HG02840 (cell line): ENCODE results near the gene RNASEL.
A peak's percentile ranks its signal among the peaks of the same experiment; 100 is the strongest.
"Not testable (repeated sequence)": the region's sequence is repeated elsewhere in the genome, so short reads cannot be mapped to it uniquely, and the experiment has no call there.

ENCODE experiments used
- ATAC-seq: cut with Tn5 transposase; IDR thresholded peaks from one replicate; pipeline ENCODE4 v1.9.1; 2021; ENCODE audit warnings: mild to moderate bottlenecking, moderate library complexity, moderate number of reproducible peaks; ENCODE audit not compliant: unreplicated experiment, low FRiP score

Gene RNASEL, protein sequence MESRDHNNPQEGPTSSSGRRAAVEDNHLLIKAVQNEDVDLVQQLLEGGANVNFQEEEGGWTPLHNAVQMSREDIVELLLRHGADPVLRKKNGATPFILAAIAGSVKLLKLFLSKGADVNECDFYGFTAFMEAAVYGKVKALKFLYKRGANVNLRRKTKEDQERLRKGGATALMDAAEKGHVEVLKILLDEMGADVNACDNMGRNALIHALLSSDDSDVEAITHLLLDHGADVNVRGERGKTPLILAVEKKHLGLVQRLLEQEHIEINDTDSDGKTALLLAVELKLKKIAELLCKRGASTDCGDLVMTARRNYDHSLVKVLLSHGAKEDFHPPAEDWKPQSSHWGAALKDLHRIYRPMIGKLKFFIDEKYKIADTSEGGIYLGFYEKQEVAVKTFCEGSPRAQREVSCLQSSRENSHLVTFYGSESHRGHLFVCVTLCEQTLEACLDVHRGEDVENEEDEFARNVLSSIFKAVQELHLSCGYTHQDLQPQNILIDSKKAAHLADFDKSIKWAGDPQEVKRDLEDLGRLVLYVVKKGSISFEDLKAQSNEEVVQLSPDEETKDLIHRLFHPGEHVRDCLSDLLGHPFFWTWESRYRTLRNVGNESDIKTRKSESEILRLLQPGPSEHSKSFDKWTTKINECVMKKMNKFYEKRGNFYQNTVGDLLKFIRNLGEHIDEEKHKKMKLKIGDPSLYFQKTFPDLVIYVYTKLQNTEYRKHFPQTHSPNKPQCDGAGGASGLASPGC

DNA sequence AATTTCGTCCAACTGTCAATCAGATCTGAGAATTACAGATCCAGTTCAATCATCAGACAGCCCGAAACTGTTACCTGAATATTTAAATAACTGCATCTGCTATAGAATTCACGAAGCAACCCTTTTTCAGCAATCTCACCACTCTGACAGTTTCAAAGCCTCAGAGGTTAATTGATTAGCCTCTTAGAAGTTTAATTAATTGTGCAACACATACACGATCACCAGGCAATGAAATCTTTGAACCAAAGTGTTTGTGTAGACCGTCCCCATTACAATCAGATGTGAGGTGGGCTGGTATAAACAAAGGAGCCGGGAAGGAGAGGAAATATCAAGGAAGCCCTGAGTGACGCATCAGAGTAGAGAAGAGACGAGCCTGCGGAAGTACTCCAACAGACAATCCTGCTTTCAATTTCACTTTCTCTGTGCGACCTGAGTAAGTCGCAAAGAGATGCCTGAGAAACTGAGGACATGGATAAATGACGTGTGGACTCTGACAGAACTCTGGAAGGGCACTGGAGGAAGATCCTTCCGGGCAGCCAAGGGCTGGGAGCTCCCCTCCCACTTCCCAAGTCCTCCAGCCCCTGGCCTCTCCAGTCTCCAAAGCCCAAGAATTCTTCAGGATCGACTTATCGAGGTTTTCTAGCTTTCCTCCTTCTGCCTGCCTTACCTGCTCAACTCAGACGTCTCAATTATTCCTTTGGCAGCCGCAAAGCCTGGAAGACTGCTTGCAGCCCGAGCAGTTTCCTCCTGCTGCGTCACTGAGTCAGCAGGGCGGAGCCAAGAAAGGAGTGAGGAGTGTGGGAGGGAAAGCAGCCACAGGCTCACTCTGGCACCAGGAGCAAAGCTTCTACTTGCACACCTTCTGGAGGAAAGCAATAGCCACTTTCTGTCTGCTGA lies at the start of gene RNASEL:
Gene RNASEL, minus strand, starts transcription at position 757 of the 897 bp plus-strand sequence. CDS start 2,450 bp downstream, outside the sequence.
- peak; percentile 87 for ATAC-seq

DNA sequence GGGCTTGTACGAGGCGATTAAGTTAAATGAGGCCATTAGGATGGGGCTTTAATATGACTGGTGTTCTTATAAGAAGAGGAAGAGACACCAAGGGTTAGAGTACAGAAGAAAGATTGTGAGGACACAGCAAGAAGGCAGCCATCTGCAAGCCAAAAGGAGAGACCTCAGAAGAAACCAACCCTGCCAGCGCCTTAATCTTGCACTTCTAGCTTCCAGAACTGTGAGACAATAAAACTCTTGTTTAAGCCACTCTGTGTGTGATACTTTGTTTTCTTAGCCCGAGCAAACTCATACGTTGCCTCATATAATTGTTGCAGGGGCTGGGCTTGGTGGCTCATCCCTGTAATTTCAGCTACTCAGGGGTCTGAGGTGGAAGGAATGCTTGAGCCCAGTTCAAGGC lies 48.7 kb upstream of the RNASEL start:
- no peak for ATAC-seq

DNA sequence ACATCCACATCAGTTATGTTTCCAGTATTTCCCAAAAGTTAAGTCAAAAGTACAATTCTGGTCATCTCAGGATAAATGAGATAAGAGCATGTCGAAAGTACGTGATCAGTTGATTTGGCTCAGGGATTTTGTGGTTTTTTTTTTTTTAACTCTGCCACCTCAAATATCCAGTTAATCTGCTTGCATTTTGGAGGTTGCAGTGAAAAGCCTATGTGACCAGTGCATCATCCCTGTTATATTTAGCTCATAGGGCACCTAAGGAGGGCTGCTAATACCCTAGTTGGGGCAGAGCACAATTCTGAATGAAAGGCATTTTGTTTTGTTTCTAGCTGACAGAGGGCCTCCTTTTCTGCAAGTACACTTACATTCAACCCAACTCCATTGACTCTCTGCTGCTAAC lies 46.8 kb upstream of the RNASEL start:
- ATAC-seq, result no peak

DNA sequence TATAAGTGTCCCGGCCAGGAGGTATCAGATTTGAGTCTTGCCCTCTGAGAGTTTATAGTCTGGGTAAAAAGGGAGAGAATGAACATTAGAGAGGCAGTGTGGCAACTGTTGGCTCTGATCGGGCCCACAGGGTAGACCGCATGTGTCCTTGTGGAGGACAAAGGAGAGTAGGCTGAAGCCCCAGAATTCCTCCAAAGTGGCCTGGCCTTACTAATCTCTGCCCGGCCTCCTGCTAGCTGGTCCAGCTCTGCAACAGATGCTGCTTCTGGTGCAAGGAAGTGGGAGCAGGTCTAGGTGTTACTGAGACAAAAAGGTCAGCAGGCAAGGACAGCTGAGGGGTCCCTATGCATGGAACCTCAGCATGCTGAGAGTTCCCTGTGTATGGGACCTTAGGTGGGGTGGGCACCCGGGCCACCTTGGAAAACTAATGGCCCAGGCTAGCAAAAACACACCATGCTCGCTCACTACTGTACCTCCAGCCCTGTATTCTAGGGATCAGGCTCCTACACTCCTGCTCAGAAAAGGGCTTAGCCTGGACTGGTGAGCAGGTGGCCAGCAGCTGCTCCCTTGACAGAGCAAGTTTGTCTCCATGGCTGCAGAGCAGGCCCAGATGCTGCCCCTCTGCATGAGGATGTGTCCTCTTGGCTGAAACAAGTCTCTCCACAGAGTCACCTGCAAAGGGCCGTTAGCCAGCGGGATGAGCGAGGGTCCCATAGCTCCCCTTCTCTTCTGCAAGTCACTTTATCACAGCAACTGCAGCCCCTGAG lies 45.4 kb upstream of the RNASEL start:
- ATAC-seq, result no peak

DNA sequence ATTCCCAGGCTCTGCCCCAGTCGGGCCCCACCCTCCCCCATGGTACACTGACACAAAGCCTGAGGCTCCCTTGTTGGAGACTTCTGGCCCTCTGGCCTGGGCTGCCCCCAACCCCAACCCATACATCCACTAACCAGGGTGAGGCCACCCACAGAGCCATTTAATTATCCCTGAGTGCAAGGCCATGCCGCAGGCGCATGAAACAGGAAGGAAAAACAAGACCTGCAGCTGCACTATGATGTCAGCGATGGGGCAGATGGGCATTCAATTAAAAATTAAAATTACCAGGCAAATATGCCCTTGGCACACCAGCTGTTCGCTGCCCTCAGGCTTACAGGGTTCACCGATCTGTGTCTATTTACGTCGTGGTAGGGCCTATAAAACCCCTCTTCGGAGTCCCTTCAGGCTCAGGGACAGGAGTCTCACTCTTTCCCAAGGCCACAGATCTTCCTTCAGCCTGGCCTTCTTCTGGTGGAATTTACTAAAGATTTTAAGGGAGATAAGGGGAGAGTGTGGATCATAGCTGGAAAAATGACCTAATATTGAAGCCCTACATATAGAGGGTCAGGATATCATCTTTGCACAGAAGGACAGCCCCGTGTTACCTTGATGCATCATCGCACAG lies 44.7 kb upstream of the RNASEL start:
- no peak for ATAC-seq

DNA sequence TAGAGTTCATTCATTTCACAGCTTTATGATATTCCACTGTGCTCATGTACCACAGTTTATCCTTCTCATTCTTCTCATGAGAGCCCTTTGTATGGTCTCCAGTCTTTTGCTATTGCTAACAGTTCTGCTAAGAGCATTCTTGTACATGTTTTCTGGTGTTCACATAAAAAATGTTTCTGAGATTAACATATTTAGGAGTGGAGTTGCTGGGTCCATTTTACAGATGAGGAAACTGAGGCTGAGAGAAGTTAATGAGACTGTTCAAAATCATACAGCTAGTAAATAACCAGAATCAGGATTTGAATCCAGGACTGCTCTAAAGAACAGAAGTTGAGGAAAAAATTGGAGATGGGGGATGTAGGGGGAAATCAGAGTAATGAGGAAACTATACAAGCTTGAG lies 44.0 kb upstream of the RNASEL start:
- no peak for ATAC-seq

DNA sequence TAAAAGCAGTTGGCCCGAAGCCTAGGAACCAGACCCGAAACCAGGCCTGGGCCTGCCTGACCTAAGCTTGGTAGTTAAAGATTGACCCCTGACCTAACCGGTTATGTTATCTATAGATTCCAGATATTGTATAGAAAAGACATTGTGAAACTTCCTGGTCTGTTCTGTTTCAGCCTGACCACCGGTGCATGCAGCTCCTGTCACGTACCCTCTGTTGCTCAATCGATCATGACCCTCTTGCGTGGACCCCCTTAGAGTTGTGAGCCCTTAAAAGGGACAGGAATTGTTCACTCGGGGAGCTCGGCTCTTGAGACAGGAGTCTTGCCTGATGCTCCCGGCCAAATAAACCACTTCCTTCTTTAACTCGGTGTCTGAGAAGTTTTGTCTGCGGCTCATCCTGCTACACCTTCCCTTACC lies 43.4 kb upstream of the RNASEL start:
- not testable (repeated sequence) for ATAC-seq

DNA sequence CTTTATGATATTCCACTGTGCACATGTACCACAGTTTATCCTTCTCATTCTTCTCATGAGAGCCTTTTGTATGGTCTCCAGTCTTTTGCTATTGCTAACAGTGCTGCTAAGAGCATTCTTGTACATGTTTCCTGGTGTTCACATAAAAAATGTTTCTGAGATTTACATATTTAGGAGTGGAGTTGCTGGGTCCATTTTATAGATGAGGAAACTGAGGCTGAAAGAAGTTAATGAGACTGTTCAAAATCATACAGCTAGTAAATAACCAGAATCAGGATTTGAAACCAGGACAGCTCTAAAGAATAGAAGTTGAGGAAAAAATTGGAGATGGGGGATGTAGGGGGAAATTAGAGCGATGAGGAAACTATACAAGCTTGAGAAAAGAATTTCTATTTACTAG lies 42.9 kb upstream of the RNASEL start:
- ATAC-seq, result no peak

DNA sequence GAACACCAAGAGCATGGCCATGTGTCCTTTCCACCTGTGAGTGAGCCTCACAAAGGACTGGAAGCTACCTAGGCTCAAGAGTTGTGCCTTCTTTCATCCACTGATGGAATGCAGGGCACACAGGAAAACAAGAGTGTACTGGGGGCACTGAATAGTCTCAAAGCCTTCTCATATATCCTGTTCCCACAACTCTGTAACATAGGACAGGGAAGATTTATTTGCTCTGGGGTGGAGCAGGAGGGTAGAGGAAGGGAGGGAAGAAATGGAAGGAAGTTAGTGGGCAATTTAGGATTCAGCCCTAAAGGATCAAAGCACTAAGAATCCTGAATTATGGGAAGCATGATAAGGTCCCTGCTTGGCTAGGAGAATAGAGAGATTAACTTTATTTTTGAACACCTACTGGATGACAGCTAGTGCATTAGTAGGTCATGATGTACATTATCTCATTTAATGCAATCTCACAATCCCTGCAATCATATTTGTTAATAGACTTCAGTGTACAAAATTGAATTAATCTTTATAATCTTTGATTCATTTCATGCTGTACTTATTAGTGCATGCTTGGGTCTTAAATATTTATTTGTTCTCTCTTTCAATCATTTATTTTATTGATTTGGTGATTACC lies 42.1 kb upstream of the RNASEL start:
- no peak for ATAC-seq

DNA sequence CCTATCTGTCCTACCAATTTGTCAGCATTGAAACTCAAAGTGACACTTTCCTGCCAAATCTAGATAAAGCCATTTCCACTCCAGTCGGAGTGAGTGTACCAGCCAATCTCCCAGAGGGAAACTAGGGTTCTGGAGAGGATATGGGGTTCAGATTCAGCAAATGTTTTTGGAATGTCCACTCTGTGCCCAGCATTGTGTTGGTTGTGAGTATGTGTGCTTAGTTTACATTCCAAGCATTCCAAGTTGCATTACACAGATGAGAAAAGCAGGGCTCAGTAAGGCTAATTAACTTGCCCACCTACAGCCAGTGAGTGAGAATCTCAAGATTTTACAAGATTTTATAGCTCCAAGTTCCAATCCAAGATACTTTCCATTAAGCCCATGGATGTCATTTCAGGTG lies 41.5 kb upstream of the RNASEL start:
- ATAC-seq, result no peak

DNA sequence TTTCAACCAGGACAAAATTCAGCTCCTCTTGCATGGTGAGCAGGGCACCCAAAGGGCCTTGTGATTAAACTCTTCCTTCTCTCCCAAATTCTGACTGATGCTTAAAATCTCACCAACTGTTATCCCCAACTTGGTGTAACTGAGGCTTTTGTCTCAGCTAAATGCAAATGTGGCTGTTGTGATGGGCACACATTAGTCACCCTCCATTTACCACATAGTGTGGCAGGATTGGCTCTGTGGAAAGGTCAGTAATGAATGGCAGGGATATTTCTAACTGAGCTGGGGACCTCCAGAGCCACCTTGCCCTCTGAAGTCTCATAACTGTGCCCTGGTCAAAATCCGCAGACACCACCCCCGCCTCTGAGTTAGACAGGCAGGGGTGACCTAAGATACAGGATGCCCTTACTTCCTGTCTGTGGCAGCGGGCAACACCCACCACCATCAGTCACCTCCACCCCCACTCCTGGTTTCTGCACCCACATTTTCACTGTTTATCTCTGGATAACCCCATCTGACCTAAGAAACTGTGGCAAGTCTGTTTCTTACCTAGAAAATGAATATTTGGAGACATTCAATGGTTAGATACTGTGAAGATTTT lies 40.5 kb upstream of the RNASEL start:
- ATAC-seq, result no peak

DNA sequence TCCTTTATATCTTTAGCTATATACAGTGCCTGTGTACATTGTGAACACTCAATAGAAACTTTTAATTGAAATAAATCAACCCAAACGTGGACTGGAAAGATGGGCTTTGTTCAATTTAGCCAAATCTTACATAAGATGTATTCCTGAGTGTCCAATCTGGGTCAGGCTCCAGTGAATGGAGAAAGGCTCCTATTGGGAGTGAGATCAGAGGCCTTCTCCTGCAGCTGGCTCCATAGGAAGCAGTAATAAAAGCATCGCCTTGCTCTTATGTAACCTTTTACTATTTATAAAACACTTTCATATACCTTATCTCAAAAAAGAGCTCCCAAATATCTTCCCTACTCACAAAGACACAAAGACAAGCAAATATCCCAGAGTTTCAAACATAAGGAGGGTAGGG lies 40.0 kb upstream of the RNASEL start:
- no peak for ATAC-seq

DNA sequence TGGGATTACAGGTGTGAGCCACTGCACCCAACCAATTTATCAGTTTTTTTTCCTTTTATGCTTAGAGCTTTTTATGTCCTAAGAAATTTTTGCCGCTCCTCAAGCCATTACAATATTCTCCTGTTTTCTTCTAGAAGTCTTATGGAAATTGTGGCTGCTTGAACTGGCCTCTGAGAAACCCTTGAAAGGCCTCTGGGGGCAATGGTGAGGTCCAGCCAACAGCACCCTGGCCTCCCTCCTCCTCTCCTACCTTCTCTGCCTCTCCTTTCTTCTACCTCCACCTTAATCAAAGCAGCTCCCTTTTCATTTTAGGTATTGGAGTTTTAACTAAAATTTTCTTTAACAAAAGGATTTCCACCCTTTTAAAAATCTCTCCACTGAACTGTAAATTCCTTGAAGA lies 39.6 kb upstream of the RNASEL start:
- no peak for ATAC-seq

DNA sequence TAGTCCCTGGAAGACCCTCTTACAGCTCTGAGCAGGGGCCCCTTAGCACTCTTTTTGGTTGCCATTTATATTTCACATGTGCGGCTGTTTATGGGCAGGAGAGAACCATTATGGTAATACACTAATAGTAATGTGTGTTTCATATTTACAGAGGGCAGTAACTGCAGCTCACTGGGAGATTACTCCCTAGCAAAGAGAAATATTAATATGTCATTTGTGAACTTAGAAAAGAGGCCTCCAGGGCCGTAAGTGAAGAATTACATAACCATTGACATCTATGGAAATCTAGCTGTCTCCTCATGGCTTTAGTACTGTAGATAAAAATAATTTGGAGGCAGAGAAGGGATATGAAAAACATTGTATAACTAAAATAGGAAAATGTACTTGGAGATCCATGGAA lies 38.6 kb upstream of the RNASEL start:
- no peak for ATAC-seq

DNA sequence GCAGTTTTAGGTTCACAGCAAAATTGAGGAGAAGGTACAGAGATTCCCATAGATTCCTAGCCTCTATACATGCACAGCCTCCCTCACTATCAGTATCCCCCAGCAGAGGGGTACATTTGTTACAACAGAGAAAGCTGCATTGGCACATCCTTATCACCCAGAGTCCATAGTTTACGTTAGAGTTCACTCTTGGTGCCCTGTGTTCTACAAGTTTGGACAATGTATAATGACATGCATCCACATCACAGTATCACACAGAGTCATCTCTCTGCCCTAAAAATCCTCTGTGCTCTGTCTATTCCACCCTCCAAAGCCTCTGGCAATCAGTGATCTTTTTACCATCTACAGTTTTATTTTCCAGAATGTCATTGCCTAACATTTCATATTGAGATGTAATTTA lies 37.5 kb upstream of the RNASEL start:
- ATAC-seq, result no peak

DNA sequence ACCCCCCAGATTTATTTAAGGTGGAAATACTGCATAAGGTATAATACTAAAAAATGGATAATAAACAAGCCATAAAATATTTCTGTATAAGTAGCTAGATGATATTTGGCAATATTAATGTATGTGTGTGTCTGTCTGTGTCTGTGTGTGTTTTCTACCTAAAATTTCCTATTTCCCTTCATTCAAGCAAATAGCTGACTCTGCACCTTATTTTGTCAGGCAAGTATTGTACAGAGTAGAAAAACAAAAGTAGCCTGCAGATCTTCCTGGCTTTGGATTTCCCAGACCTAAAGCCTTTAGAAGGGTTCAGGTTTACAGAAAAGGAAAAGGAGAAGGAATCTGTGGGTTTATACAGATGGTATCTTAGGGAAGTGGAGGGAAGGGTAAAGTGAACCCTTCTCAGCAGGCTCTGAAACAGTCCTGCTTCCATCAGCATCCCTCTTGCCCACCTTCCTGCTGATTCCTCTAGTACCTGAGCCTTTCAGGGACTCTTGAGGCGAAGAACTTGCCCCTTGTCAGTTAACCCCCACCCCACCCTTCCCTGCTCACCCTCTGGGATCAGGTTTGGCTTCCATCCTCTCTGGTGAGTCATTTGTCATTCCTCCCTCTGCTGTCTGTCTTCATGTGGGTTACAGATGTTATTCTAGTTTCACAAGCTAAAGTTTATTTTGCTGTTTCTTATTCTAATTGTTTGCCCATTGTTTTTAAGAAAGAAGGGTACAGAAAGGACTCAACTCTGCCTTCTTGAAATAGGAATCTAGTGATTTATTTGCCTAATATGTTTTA lies 36.9 kb upstream of the RNASEL start:
- no peak for ATAC-seq

DNA sequence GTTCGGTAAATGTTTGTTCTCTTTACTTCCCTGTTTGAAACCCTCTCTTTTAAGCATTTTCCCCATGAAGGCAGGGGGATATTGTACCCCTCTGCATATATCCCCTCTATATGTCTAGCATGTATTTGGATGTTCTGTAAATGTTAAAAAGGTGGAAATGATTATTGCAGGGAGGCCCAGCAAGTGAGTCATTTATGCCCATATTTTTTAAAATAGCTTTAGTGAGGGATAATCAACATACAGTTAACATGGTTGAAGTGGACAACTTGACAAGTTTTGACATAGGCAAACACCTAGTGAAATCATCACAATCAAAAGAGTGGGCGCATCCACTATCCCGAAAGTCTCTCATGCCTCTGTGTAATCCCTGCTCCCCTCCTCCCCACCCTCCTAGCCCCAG lies 36.0 kb upstream of the RNASEL start:
- ATAC-seq, result no peak

DNA sequence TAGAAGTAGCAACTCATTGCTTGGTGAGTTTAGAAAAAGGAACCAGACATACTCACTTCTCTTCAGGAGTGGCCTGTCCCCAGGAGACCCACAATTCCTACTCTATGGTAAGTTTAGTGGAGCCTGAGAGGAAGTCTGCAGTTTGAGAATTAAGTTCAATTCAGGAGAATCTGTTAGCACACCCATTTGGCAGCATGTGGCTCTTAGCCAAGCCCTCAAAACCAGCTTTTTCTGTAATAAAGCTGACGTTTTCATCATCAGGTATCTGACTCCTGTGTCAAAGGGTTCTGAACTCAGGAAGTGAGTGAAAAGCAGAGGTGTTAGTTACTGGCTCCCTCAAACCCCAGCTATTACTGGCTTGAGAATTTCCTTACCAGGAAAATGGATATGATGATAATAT lies 35.5 kb upstream of the RNASEL start:
- no peak for ATAC-seq
